GM21526 (cell line): Measurements from ENCODE around the gene IRF4.
"Not testable (repeated sequence)": the region's sequence is repeated elsewhere in the genome, so short reads cannot be mapped to it uniquely, and the experiment has no call there.

Experiments used
- ATAC-seq: cut with Tn5 transposase; IDR thresholded peaks from one replicate; pipeline ENCODE4 v1.9.1; 2021; ENCODE audit warnings: moderate library complexity; ENCODE audit not compliant: unreplicated experiment, low FRiP score

IRF4 gene

GRCh38 chr6:411402-412145 is 20.0 kb downstream of the IRF4 start:
- ATAC-seq, result no peak

GRCh38 chr6:412146-412886 is 20.8 kb downstream of the IRF4 start:
- no peak for ATAC-seq

- no peak for ATAC-seq
Observed at GRCh38 chr6:414447-414846, 22.9 kb downstream of the IRF4 start.

- ATAC-seq, result no peak
Observed at GRCh38 chr6:415087-415486, 23.5 kb downstream of the IRF4 start.

GRCh38 chr6:421211-421610 is 29.7 kb downstream of the IRF4 start:
- no peak for ATAC-seq

GRCh38 chr6:422433-423054 is 31.0 kb downstream of the IRF4 start:
- ATAC-seq, result no peak

GRCh38 chr6:423055-423798 is 31.7 kb downstream of the IRF4 start:
- no peak for ATAC-seq

GRCh38 chr6:423799-424345 is 32.3 kb downstream of the IRF4 start:
- ATAC-seq, result no peak

GRCh38 chr6:424741-425417 is 33.3 kb downstream of the IRF4 start:
- no peak for ATAC-seq

- ATAC-seq, result not testable (repeated sequence)
Observed at GRCh38 chr6:425418-425788, 33.9 kb downstream of the IRF4 start.

GRCh38 chr6:426198-426738 is 34.7 kb downstream of the IRF4 start:
- ATAC-seq, result not testable (repeated sequence)

- no peak for ATAC-seq
Observed at GRCh38 chr6:428047-428603, 36.6 kb downstream of the IRF4 start.

- no peak for ATAC-seq
Observed at GRCh38 chr6:429515-430121, 38.1 kb downstream of the IRF4 start.

GRCh38 chr6:431504-431903 is 40.0 kb downstream of the IRF4 start:
- ATAC-seq, result no peak

GRCh38 chr6:431986-432385 is 40.4 kb downstream of the IRF4 start:
- no peak for ATAC-seq

- no peak for ATAC-seq
Observed at GRCh38 chr6:434051-434705, 42.6 kb downstream of the IRF4 start.

- no peak for ATAC-seq
Observed at GRCh38 chr6:435441-436307, 44.1 kb downstream of the IRF4 start.
